IPS-18c (cell line): ENCODE results near the gene PLCXD3.
"Not testable (repeated sequence)": the region's sequence is repeated elsewhere in the genome, so short reads cannot be mapped to it uniquely, and the experiment has no call there.

Experiments used
- H3K4me3 ChIP-seq: 2 replicates; pipeline ENCODE4 v1.7.0; 2013; ENCODE audit warnings: low read depth, mild to moderate bottlenecking, low read length, moderate library complexity; ENCODE audit not compliant: insufficient read depth
- H3K9me3 ChIP-seq: one replicate; pipeline ENCODE4 v1.6.1; 2013; ENCODE audit warnings: mild to moderate bottlenecking, low read length, moderate library complexity; ENCODE audit not compliant: control insufficient read depth, insufficient read depth

Gene PLCXD3

DNA sequence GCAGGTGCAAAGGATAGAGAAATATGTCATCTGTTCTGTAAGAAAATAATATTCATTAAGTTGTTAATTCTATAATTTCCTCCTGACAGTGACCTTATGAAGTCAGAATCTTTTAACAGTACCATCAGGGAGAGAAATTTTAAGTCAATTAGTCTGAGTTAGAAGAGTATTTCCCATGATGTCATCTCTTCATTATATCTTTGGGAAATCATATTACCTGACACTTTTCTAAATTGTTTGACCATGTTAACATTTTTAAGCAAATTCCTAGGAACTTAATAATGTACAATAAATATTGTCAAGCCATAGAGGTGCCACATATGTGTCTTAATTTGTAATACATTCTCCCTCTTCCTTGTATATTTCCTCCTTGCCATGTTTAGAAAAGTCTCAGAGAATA is 172.7 kb downstream of the PLCXD3 start:
- Histone ChIP-seq H3K9me3 (no peaks in the 10 kb centered on the region), H3K4me3 (no peak overlapping the region)

- no peaks in the 10 kb centered on the region for H3K9me3 ChIP-seq
Observed at GRCh38 chr5:41337216-41337615, 173.2 kb downstream of the PLCXD3 start.

DNA sequence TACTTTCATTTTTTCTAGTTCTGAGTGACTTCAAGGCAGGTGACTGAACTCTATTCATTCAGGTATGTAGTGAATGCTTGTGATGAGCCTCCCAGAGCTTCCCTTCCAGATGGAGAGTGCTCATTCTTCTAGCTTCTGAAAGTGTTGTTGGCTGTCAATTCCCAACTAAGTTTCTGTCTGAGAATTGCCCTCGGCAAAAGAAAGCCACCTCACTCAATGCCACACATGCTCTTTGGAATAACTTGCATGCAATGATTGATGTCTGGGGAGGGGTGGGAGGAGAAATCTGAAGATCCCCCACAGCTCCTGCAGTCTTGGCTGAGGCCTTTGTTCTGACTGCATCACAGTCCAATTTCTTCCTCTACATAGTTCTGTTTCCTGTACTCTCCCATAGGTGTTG is 173.9 kb downstream of the PLCXD3 start:
- H3K9me3 ChIP-seq = no peaks in the 10 kb centered on the region
- H3K4me3 ChIP-seq = no peak overlapping the region

More at GRCh38 chr5:41337216-41337615, 173.2 kb downstream of the PLCXD3 start:
- no peak overlapping the region for H3K4me3 ChIP-seq

- Histone ChIP-seq H3K9me3 (no peaks in the 10 kb centered on the region), H3K4me3 (no peak overlapping the region)
Observed at GRCh38 chr5:41335596-41336181, 174.7 kb downstream of the PLCXD3 start.

GRCh38 chr5:41334758-41335157 is 175.6 kb downstream of the PLCXD3 start:
- H3K9me3 ChIP-seq = no peaks in the 10 kb centered on the region

GRCh38 chr5:41334221-41334620 is 176.2 kb downstream of the PLCXD3 start:
- Histone ChIP-seq H3K4me3 (no peak overlapping the region), H3K9me3 (no peaks in the 10 kb centered on the region)

More at GRCh38 chr5:41334758-41335157, 175.6 kb downstream of the PLCXD3 start:
- no peak overlapping the region for H3K4me3 ChIP-seq

GRCh38 chr5:41325074-41325473 is 185.3 kb downstream of the PLCXD3 start:
- H3K9me3 ChIP-seq = no peaks in the 10 kb centered on the region
- H3K4me3 ChIP-seq = no peak overlapping the region

- not testable (repeated sequence) for H3K9me3 ChIP-seq, H3K4me3 ChIP-seq
Observed at GRCh38 chr5:41322826-41323225, 187.6 kb downstream of the PLCXD3 start.

DNA sequence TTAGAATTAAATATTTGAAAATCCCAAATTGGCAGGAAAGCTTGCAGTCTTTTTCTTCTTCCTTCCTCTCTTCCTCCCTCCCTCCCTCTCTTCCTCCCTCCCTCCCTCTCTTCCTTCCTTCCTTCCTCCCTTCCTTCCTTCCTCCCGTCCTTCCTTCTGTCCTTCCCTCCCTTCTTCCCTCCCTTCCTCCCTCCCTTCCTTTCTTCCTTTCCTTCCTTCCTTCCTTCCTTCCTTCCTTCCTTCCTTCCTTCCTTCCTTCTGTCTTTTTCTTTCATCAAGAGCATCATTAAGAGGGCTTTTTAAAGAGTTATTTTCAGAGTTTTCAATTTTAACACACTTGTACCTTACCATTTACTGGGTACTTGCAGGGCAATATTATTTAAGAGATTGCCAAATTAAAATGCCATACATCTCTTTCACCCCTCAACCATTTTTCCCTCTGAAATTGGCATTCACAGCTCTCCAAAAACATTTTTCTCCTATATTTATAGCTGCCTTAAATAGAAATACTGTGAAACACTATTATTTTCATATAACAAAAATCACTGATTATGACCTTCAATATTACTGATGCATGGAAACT is 197.8 kb downstream of the PLCXD3 start:
- Histone ChIP-seq H3K9me3 (no peaks in the 10 kb centered on the region), H3K4me3 (no peak overlapping the region)

- Histone ChIP-seq H3K4me3 (no peak overlapping the region), H3K9me3 (no peaks in the 10 kb centered on the region)
Observed at GRCh38 chr5:41312066-41312465, 198.3 kb downstream of the PLCXD3 start.

DNA sequence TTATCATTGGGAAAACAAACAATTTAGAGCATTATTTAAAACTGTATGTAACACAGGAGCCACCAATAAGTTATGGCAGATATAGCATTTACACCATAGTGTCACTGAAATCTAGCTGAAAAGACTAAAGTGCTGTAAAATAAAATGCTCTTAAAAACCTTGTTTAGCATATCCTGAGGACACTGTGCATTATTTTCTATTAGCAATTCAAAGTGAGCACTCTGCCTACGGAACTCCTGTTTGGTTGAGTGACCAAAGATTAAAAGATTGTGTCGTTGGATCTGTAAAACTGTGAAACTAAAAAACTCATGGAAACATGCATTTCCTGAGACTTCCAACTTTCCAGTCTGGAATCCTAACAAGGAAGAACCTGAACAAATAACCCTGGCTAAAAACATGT is 201.1 kb downstream of the PLCXD3 start:
- no peak overlapping the region for H3K4me3 ChIP-seq
- H3K9me3 ChIP-seq = no peaks in the 10 kb centered on the region

DNA sequence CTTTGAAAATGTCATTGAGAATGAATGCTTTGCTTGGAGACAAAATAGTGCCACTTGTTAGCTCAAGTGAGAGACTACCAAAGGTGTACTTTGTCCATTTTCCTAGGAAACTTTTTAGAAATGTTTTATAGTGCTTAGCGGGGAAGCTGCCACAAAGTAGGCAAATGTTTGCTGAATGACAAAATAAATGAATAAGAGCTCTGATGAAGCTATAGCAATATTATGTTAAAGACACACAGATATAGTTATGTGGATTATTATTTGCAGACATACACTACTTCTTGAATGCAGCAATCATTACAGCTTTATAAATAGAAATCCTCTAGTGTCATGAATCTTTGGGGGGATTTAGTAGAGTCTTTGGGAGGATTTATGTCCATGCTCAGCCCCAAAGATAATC is 204.4 kb downstream of the PLCXD3 start:
- H3K4me3 ChIP-seq = no peak overlapping the region
- H3K9me3 ChIP-seq = no peaks in the 10 kb centered on the region

- Histone ChIP-seq H3K9me3 (no peaks in the 10 kb centered on the region), H3K4me3 (no peak overlapping the region)
Observed at GRCh38 chr5:41305056-41305455, 205.3 kb downstream of the PLCXD3 start.

DNA sequence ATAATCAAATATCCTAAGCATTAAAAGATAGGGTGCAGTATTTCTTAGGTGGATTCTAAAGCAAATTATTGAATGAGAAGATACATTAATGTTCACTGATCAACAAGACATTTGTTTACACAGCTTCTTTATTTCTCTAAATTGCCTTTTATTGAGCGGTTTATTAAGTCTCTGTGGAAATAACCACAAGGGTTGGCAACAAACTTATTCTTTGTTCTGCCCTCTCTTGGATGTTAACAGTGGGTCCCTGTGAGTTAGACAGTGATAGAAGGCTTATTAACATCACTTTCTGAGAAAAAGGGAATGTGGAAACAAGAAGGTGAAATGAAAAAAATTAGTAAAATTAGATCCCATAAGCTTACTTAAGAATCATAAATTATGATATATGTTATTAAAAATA is 214.3 kb downstream of the PLCXD3 start:
- H3K9me3 ChIP-seq = no peaks in the 10 kb centered on the region
- H3K4me3 ChIP-seq = no peak overlapping the region

DNA sequence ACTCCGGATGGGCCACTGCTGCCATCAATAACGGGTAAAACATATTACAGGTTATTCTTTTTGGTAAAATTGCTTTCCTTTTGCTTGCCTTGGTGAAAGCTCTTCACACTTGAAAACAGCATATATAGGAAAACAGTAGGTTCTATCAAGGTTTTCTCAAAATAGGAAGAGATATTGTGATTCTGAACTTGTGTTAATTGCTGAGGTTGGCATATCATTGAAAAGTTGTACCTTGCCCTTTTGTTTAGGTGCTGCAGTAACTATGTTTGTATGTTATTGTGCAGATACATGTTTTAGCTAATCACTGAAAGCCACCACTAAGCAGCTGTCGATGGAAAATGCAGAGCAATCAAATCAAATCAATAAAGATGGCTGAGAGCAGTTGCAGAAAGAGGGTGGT is 219.1 kb downstream of the PLCXD3 start:
- H3K4me3 ChIP-seq = no peak overlapping the region
- H3K9me3 ChIP-seq = no peaks in the 10 kb centered on the region

GRCh38 chr5:41290810-41291209 is 219.6 kb downstream of the PLCXD3 start:
- Histone ChIP-seq H3K4me3 (no peak overlapping the region), H3K9me3 (no peaks in the 10 kb centered on the region)

DNA sequence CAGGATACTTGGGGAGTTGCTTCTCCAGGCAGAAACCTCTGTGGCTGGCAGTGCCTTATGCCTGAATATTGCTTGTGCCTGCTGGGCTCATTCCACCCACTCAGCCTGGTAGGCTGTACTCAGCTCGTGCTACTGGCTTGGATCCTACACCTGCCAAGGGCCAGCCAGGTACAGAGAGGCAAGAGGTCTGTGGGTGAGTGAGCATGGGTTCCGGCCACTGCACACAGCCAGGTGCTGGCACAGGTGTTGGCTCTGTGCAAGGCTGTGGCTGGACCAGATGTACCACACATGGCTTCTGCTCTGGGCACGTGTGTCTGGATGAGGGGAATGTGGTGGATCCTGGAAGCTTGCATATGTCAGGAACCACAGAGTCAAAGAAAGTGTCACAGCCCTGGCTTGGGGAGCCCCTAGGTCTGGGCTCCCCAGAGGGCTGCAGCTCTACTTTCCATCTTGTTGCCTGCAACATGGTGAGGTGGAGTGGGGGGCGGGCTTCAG is 220.4 kb downstream of the PLCXD3 start:
- H3K9me3 ChIP-seq = no peaks in the 10 kb centered on the region
- H3K4me3 ChIP-seq = no peak overlapping the region

DNA sequence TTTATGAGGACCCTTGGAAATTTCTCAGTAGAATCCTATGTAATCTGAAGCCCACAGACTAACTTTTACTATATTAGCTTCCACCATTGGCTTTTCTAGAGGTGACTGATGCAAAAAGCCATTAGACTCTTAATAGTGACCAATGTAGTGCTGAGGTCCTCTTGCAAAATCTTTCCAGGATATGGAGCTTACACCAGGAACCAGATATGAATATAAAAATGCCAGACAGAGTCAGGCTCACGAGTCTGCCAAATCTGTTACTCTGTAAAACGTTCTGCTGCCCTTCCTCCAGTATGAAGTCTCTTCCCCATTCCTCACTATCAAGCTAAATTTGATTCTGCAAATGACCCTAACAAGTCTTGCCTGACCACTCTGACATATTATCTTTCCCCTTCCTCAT is 223.7 kb downstream of the PLCXD3 start:
- H3K4me3 ChIP-seq = no peak overlapping the region
- H3K9me3 ChIP-seq = no peaks in the 10 kb centered on the region

- no peaks in the 10 kb centered on the region for H3K9me3 ChIP-seq
- no peak overlapping the region for H3K4me3 ChIP-seq
Observed at GRCh38 chr5:41286165-41286564, 224.2 kb downstream of the PLCXD3 start.
